ENCODE data around the gene WFIKKN1. TPM values are rescaled to one million over a fixed set of nuclear protein-coding genes. Genes with fewer than 3 reads are reported as not detected.

The WFIKKN1 gene
- total and polyA plus RNA-seq, 11 donors: 0.15 to 1.1 (median 0.29) TPM

DNA sequence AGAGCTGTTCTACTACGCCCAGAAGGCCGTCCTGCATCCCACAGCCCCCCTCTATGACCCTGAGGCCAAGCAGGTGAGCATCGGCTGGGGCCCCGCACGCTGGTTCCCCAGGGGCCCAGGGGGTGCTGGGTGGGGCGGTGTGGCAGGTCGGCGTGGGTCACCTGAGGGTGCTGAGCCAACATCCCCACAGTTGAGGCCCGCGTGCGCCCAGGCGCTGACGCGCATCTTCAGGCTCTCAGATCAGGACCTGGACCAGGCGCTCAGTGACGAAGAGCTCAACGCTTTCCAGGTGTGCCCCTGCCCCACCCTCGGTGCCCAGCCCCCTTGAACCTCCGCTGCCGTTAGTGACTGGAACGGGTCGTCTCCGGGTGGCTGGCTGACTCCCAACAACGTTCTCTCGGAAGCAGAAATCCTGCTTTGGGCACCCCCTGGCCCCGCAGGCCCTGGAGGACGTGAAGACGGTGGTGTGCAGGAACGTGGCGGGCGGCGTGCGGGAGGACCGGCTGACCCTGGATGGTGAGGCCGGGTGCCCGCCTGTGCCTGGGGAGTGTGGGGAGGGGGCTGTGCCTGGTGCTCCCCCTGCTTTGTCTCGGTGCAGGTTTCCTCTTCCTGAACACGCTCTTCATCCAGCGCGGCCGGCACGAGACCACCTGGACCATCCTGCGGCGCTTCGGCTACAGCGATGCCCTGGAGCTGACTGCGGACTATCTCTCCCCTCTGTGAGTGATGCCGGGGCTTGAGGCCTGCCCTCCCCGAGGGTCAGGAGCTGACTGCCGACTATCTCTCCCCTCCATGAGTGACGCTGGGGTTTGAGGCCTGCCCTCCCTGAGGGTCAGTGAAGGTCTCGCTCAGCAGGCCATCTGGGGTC lies 39.9 kb downstream of the WFIKKN1 start:
- peaks cover 6 to 40% (median 27%) of the 10 kb centered on the region in 12 donors for H3K4me1 ChIP-seq
- H3K27me3 ChIP-seq: no peaks in the 10 kb centered on the region
- DNase-seq (no peak), ATAC-seq (no peak)
- TF ChIP-seq CTCF (IDR thresholded peaks at IDR 0.05) (no peak), POLR2A (IDR thresholded peaks at IDR 0.05) (no peak)
- 87 to 91% (median 89%) methylated on average over 25 to 52 of the region's 52 CpGs for WGBS, 4 donors
- no peak overlapping the region for H3K4me3 ChIP-seq
- H3K9me3 ChIP-seq: no peaks in the 10 kb centered on the region
- peaks cover 0 to 53% (median 47%) of the 10 kb centered on the region in 9 donors for H3K36me3 ChIP-seq
- H3K27ac ChIP-seq: no peak overlapping the region
- intact Hi-C loops (cut with DNase I): no loop called here

- 80 to 91% (median 86%) methylated on average over 27 to 40 of the region's 40 CpGs for WGBS, 4 donors
- intact Hi-C loops (cut with DNase I): no loop called here
- Histone ChIP-seq H3K36me3 (peaks cover 0 to 53% (median 47%) of the 10 kb centered on the region in 9 donors), H3K27ac (no peak overlapping the region), H3K4me3 (no peak overlapping the region), H3K4me1 (peaks cover 6 to 43% (median 27%) of the 10 kb centered on the region in 12 donors), H3K9me3 (no peaks in the 10 kb centered on the region), H3K27me3 (no peaks in the 10 kb centered on the region)
- ATAC-seq: no peak
- no peak for DNase-seq
- TF ChIP-seq POLR2A (IDR thresholded peaks at IDR 0.05): no peak
- no peak for TF ChIP-seq CTCF (IDR thresholded peaks at IDR 0.05)
These were observed 40.8 kb downstream of the WFIKKN1 start for GRCh38 chr16:671353-672131.

DNA sequence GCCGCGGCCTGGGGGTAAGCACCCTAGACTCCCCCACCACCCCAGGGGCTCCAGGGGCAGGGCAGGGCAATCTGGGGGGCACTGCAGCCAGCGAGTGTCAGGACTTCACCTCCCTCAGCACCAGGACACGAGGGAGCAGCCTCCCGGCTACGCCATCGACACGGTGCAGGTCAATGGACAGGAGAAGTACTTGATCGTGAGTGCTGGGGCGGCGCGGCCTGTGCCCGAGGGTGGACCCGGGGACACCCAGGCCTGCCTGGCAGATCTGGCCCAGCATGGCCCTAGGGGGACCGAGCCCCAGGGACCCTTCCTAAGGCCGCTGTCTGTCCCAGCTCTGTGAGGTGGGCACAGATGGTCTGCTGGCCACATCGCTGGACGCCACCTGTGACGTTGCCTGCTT lies 41.6 kb downstream of the WFIKKN1 start:
- Histone ChIP-seq H3K9me3 (no peaks in the 10 kb centered on the region), H3K36me3 (peaks cover 0 to 53% (median 47%) of the 10 kb centered on the region in 9 donors), H3K4me1 (peaks cover 4 to 40% (median 24%) of the 10 kb centered on the region in 12 donors), H3K27ac (no peak overlapping the region), H3K27me3 (no peaks in the 10 kb centered on the region), H3K4me3 (no peak overlapping the region)
- DNase-seq (no peak), ATAC-seq (no peak)
- intact Hi-C loops (cut with DNase I): no loop called here
- WGBS, 4 donors: 89 to 94% (median 91%) methylated on average over 17 to 19 of the region's 19 CpGs
- TF ChIP-seq CTCF (IDR thresholded peaks at IDR 0.05) (no peak), POLR2A (IDR thresholded peaks at IDR 0.05) (no peak)

DNA sequence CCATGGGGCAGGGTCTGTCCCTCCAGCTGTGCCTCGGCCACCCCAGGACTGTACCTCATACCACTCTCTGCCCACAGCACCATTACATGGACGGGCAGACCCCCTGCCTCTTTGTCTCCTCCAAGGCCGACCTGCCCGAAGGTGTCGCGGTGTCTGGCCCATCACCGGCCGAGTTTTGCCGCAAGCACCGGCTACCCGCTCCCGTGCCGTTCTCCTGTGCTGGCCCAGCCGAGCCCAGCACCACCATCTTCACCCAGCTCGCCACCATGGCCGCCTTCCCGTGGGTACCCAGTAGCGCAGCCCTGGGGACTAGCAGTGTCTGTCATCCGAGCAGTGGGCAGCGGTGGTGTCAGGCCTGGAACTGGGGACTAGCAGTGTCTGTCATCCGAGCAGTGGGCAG lies 42.1 kb downstream of the WFIKKN1 start:
- H3K27ac ChIP-seq: no peak overlapping the region
- intact Hi-C loops (cut with DNase I): no loop called here
- peaks cover 0 to 53% (median 47%) of the 10 kb centered on the region in 9 donors for H3K36me3 ChIP-seq
- TF ChIP-seq POLR2A (IDR thresholded peaks at IDR 0.05) (no peak), CTCF (IDR thresholded peaks at IDR 0.05) (no peak)
- peaks cover 3 to 37% (median 20%) of the 10 kb centered on the region in 12 donors for H3K4me1 ChIP-seq
- H3K4me3 ChIP-seq: no peak overlapping the region
- DNase-seq (no peak), ATAC-seq (no peak)
- WGBS, 4 donors: 91 to 94% (median 92%) methylated on average over 17 to 21 of the region's 21 CpGs
- no peaks in the 10 kb centered on the region for H3K9me3 ChIP-seq
- no peaks in the 10 kb centered on the region for H3K27me3 ChIP-seq
